ENCODE data around the gene EXTL1.

The EXTL1 gene

DNA sequence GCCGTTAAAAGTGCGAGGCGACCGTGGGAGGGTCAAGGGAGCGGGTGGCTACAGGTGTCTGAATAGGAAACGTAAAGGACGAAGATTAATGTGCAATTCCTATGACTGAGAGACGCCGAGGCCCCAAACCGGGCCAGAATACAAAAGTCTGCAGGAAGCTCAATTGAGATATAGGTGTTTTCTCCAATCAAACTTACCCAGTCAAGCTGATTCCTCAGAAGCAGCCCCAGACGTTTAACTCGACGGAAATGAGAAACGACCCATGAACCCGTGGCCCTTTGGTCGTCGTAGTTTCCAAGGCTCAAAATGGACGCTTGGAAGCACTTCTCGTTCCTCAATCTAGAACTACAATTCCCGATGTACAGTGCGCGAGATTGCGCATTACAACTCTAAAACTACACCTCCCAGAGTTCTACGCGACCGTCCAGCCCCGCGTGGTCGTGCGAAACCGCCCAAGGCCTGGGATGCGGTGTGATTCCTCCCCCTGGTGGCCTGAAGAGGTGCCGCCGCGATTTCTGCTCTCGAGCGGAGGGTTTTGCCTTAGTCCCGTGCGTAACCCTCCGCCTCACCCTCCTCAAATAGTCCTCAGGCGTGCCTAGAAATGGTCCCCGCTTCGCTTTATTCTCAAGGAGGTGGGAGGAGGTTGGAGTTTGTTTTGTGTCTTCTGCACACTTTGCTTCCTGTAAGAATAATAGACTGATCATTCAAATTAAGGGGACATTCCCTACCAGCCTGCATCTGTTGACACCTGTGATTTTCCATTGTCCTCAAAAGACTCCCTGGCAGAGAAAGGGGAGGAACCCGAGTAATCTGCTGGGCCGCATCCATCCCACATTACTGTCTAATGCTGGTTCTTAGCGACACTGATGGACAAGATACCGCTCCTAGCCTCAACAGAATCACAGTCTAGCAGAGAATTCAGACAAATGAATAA is 23.5 kb upstream of the EXTL1 start, which contains the start of gene PAFAH2:
TSS of gene PAFAH2 (minus strand) at position 236 of the 934 bp plus-strand sequence. CDS start 7,247 bp downstream, outside the sequence.
- peak within 1 kb of the TSS; percentile 86 for H3K4me3 ChIP-seq (ENCODE audit: low read length)
- TF ChIP-seq, protein P1, sequence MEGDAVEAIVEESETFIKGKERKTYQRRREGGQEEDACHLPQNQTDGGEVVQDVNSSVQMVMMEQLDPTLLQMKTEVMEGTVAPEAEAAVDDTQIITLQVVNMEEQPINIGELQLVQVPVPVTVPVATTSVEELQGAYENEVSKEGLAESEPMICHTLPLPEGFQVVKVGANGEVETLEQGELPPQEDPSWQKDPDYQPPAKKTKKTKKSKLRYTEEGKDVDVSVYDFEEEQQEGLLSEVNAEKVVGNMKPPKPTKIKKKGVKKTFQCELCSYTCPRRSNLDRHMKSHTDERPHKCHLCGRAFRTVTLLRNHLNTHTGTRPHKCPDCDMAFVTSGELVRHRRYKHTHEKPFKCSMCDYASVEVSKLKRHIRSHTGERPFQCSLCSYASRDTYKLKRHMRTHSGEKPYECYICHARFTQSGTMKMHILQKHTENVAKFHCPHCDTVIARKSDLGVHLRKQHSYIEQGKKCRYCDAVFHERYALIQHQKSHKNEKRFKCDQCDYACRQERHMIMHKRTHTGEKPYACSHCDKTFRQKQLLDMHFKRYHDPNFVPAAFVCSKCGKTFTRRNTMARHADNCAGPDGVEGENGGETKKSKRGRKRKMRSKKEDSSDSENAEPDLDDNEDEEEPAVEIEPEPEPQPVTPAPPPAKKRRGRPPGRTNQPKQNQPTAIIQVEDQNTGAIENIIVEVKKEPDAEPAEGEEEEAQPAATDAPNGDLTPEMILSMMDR (conservative IDR thresholded peaks at IDR 0.05; ENCODE audit: low read depth, low read length), result peak; percentile 97
- peak; percentile 98 for DNase-seq (ENCODE audit: low read depth)

DNA sequence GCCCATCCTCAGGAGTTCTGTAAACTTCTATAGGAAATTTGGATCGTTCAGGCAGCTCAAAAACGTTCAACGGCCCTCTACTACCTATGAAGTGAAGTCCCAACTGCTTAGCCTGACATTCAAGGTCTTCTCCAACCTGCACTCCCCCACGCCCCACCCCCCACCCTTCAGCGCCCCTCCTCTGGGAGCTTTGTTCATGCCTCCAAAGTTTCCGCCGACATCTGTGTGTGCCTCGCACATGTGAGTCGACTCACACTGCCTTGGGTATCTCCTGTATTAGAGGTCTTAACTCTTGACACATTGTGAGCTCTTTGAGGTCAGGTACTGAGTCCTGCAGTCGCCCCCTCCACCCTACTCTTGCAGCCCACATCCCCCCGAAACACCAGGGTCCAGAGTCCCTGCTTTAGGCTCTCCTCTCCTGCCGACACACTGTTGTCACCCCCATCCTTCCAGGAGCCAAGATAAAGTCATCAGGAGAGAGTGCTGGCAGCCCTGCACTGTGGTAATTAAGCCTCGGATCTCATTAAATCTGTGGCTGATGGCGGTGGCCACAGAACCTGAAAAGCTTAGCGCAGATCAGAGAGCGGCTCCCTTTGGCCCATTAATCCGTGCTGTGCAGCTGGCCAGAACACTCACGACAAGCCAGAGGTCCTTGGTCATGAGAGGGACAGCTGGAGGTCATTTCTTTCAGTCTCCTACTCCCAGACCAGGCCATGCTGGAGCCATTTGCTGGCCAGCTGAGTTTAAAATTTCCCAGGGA is 22.4 kb upstream of the EXTL1 start:
- TF ChIP-seq, protein P1 (conservative IDR thresholded peaks at IDR 0.05; ENCODE audit: low read depth, low read length), result no peak
- DNase-seq (ENCODE audit: low read depth), result no peak
- H3K4me3 ChIP-seq (ENCODE audit: low read length), result no peak overlapping the region

DNA sequence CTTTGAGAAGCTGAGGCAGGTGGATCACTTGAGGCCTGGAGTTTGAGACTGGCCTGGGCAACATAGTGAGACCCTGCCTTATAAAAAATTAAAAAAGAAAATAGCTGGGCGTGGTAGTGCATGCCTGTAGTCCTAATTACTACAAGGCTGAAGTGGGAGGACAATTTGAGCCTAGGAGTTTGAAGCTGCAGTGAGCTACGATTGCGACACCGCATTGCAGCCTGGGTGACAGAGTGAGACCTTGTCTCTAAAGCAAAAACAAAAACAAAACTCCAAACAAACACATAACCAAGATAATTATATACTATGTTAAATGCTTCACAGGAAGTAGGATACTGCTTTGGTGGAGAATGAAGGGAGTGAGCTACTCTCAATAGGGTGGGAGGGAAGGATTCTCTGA is 18.3 kb upstream of the EXTL1 start:
- no peak for DNase-seq (ENCODE audit: low read depth)
- TF ChIP-seq, protein P1 (conservative IDR thresholded peaks at IDR 0.05; ENCODE audit: low read depth, low read length), result no peak
- H3K4me3 ChIP-seq (ENCODE audit: low read length), result no peak overlapping the region

DNA sequence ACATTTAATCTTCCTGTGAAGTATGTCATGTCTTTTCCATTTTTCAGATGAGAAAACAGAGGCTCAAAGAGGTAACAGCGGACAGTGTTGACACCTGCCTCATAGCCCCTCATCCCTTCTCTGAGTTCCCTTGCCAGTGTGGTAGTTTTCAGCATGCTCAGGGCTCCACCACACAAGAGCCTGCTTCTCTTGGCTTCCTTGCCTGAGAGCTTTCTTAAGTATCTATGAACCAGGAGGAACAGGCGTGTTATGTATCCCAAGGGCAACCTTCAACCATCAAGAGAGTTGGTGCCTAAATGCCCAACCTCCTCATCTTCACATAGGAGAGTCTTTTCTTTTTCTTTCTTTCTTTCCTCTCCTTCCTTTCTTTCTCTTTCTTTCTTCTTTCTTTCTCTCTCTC is 17.8 kb upstream of the EXTL1 start:
- TF ChIP-seq, protein P1 (conservative IDR thresholded peaks at IDR 0.05; ENCODE audit: low read depth, low read length), result no peak
- H3K4me3 ChIP-seq (ENCODE audit: low read length), result no peak overlapping the region
- no peak for DNase-seq (ENCODE audit: low read depth)

DNA sequence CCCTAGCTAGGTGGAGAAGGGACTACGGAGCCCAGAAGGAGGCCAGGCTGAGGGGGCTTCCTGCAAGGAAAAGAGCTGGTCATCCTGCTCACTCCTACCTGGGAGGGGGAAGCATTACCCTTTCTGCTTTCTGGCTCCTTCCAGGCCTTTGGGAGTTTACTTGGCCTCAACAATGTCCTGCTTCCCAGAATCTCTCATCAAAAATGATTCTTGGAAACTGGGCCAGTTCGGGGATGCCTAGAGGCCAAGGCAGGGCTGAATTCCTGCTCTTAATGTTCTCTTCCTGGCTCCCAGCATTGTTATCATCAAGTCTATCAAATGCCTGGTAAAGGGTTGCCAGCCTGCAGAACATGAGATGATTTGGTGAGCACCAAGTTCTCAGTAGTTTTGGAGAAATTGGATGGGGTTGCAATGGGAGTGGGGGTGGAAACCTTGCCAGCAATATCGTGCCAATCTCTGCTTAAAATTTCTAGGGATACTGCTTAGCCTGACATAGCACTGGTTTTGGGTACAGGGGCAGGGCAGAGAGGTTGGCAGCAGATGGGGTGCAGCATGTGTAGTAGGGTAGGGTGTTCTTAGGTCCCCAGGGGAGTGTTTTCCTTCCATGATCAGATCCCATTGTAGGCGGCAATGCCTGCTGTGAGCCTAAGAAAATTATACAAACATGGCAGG is 16.0 kb upstream of the EXTL1 start:
- TF ChIP-seq, protein P1 (conservative IDR thresholded peaks at IDR 0.05; ENCODE audit: low read depth, low read length), result no peak
- H3K4me3 ChIP-seq (ENCODE audit: low read length), result no peak overlapping the region
- DNase-seq (ENCODE audit: low read depth), result no peak

DNA sequence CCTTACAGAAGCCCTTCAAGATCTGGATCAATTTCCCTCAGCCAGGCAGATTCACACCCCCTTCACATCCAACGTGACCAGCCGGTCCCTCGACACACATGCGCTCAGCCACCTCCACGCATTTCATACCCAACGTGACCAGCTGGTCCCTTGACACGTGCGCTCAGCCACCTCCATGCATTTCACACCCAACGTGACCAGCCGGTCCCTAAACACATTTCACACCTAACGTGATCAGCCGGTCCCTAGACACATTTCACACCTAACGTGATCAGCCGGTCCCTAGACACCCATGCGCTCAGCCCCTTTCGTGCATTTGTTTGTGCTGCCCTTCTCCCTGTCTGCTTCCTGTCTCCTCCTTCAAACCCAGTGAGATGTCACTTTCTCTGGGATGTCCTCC is 14.9 kb upstream of the EXTL1 start:
- no peak for DNase-seq (ENCODE audit: low read depth)
- H3K4me3 ChIP-seq (ENCODE audit: low read length), result no peak overlapping the region
- TF ChIP-seq, protein P1 (conservative IDR thresholded peaks at IDR 0.05; ENCODE audit: low read depth, low read length), result no peak
